GM18951 (cell line): ENCODE measurements around the gene RXRA.

ENCODE experiments used
- POLR2A ChIP-seq: IDR thresholded peaks from 4 replicates; pipeline ENCODE4 v1.6.1; 2011; ENCODE audit warnings: mild to moderate bottlenecking; ENCODE audit not compliant: insufficient read length, insufficient read depth; ENCODE audit errors: extremely low read depth
- in situ Hi-C: fragments of 300-500 bp; cut with MboI; formaldehyde crosslinking; loops from one replicate; pipeline ENCODE4 v1.12.0; 2022; ENCODE audit warnings: low sequenced_read_pairs, mixed read lengths, inconsistent platforms; ENCODE audit not compliant: unreplicated experiment

Gene RXRA

GRCh38 chr9:134367061-134367460 is 40.8 kb downstream of the RXRA start:
- no peak for TF ChIP-seq POLR2A
- in situ Hi-C loops = no loop called here

- in situ Hi-C loops = no loop called here
- no peak for TF ChIP-seq POLR2A
Measured at GRCh38 chr9:134367791-134368490, 41.7 kb downstream of the RXRA start.

- in situ Hi-C loops = no loop called here
Measured at GRCh38 chr9:134368571-134368970, 42.3 kb downstream of the RXRA start.

GRCh38 chr9:134369416-134370212 is 43.4 kb downstream of the RXRA start:
- in situ Hi-C loops = no loop called here
- TF ChIP-seq POLR2A = no peak

More at GRCh38 chr9:134368571-134368970, 42.3 kb downstream of the RXRA start:
- TF ChIP-seq POLR2A = no peak

DNA sequence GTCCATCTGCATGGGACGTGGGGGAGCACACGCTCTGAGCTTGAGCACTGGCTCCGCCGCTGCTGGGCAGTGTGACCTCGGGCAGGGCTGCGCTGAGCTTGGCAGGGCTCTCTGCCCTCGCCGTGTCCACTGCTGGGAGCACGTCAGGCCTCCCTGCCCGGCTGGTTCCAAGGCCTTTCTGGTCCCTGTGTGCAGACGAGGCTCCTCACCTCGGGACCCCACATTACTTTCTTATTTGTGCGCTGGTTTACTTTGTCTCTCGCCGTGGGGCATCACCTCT is 43.9 kb downstream of the RXRA start:
- in situ Hi-C loops = no loop called here
- TF ChIP-seq POLR2A = no peak

DNA sequence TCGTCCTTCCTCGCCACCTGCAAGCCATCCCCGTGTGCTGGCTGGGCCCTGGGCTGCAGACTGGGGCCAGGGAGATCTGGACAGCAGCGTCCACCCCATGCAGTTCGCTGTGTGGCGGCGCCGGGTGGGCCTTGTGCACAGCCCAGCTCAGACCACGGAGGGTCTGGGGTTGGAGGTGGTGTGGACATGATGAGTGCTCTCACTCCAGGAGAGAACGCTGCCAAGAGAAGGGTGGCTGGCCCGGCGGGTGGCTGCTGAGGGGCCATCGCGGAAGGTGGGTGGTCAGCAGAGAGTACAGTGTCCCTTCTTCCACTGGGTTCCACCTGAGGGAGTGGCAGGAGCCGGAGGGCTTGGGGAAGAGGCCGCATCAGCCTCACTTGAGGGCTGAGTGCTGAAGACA is 44.4 kb downstream of the RXRA start:
- in situ Hi-C loops = no loop called here
- no peak for TF ChIP-seq POLR2A

DNA sequence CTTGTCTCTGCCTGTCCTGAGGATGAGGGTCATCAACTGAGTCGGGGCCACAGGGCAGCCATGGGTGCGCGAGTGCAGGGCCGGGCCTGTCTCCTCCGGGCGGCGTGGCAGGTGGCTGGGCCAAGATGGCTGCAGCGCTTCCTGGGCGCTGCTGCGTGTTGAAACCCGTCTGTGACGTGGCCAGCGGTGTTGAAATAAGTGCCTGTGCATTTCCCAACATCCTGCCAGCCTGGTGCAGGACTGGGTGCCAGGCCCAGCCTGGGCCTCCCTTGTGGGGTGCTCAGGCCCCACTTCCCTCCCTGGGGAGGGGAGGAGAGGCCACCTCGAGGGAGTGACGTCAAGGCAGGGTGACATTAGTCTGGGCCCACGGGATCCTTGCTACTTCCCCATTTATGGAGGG is 45.5 kb downstream of the RXRA start:
- in situ Hi-C loops = no loop called here
- TF ChIP-seq POLR2A = no peak

DNA sequence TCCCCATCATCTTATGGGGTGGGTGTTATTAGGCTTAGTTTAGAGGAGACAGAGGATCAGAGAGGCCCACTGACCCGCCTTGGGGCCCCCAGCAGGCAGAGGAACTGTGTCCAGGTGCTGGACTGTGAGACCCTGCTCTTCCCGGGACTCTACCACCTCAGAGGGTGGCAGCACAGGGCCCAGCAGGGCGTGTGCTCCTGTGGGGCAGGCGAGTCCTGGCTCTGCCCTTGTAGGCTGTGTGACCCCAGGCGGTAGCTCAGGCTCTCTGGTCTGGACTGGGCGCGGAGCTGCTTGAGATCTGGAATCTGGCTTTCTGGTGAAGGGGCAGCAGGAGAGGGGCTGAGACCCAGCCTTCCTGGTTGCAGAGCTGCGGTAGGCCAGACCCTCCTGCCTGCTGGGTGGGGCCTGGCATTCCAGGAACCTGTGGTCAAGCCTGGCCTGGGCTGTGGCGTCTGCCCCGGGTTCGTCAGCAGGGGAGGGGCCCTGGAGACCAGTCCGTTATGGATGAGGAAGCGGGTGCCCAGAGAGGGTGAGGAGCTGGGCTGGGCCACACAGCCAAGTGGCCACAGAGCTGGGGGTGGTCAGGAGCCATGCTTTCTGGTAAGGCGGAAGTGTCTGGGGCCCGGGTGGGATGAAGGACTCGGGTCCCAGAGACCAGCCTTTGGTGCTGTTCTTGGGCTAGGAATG is 46.5 kb downstream of the RXRA start:
- in situ Hi-C loops = no loop called here
- TF ChIP-seq POLR2A = no peak

GRCh38 chr9:134373269-134373668 is 47.0 kb downstream of the RXRA start:
- no peak for TF ChIP-seq POLR2A
- in situ Hi-C loops = no loop called here

- in situ Hi-C loops = no loop called here
- TF ChIP-seq POLR2A = no peak
Measured at GRCh38 chr9:134373953-134374300, 47.7 kb downstream of the RXRA start.

DNA sequence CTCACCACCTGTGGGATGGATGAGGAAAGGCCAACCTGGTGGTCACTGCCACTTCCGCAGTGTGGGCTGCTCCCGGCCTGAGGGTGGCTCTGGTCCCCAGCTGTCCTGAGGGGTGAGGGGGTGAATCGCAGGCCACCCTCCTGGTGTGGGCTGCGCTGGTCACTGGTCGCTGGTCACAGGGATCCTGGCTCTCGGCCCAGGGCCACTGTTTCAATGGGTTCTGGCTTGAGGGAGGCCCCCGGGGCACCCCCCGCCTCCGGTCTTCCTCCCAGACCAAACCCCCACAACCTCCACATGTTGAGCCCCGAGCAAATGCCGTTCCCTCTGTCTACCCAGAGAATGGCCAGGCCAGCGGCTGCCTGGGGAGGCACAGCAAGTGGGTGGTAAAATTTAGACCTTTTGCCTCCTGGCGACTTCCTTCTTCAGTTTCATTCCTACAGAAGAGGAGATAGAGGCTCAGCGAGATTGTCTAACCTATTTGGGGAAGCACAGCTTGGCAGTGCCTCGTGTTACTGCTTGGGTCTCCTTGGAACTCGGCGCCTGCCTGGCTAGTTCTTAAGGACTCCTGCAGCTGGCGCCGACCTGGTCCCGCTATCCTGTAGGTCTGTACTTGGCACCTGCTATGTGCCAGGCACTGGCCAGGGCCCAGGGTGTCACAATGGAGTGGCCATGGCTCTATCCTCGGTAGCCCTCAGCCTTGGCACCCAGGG is 48.2 kb downstream of the RXRA start:
- TF ChIP-seq POLR2A = no peak
- in situ Hi-C loops = no loop called here

- TF ChIP-seq POLR2A = no peak
- in situ Hi-C loops = no loop called here
Measured at GRCh38 chr9:134375011-134375390, 48.7 kb downstream of the RXRA start.
